Keratinocyte (primary cell): ENCODE results near the gene SCUBE1. TPM values are rescaled to one million over a fixed set of nuclear protein-coding genes. Genes with fewer than 3 reads are reported as not detected.

ENCODE experiments used
- DNase-seq: peaks from one replicate; pipeline ENCODE4 v3.0.0-alpha.2; 2011; ENCODE audit warnings: low read depth, missing footprints, low spot score
- FAIRE-seq: peaks from 2 replicates; lab custom pipeline; 2011; peaks lifted over from hg19 to GRCh38; lab: Jason Lieb, UNC
- H2AFZ ChIP-seq: 2 replicates; pipeline ENCODE4 v1.6.0; 2012; ENCODE audit warnings: low read length, control low read depth, inconsistent platforms; ENCODE audit not compliant: control insufficient read depth
- H3K27ac ChIP-seq: 2 replicates; pipeline ENCODE4 v1.5.1; 2011; ENCODE audit warnings: low read length; ENCODE audit not compliant: control insufficient read depth, insufficient read depth
- H3K27me3 ChIP-seq: 3 replicates; pipeline ENCODE4 v1.6.0; 2011; ENCODE audit warnings: low read length; ENCODE audit not compliant: control insufficient read depth, insufficient read depth; ENCODE audit errors: extremely low read depth
- H3K36me3 ChIP-seq, 2 experiments: 2 replicates in 1 of 2; 3 replicates in 1 of 2; pipeline ENCODE4 v1.5.1; 2011; ENCODE audit warnings: low read length in 2 of 2, mild to moderate bottlenecking in 1 of 2; ENCODE audit not compliant: control insufficient read depth in 2 of 2, insufficient read depth in 2 of 2; ENCODE audit errors: extremely low read depth in 1 of 2
- H3K4me1 ChIP-seq: 3 replicates; pipeline ENCODE4 v1.5.1; 2011; ENCODE audit warnings: low read length; ENCODE audit not compliant: control insufficient read depth, insufficient read depth; ENCODE audit errors: extremely low read depth
- H3K4me2 ChIP-seq: 3 replicates; pipeline ENCODE4 v1.6.0; 2011; ENCODE audit warnings: low read depth, low read length; ENCODE audit not compliant: control insufficient read depth, insufficient read depth; ENCODE audit errors: extremely low read depth
- H3K4me3 ChIP-seq, 3 experiments: fragments of 200-600 bp in 1 of 3; sonication (generic) in 1 of 3; 2 replicates in 2 of 3; 3 replicates in 1 of 3; pipeline ENCODE4 v1.5.1; 2011 to 2016; ENCODE audit warnings: low read length in 3 of 3, mild to moderate bottlenecking in 3 of 3, control low read depth in 2 of 3, inconsistent platforms in 1 of 3, low read depth in 1 of 3, mixed read lengths in 1 of 3, mixed run types in 1 of 3, moderate library complexity in 1 of 3; ENCODE audit not compliant: control insufficient read depth in 2 of 3, insufficient read depth in 2 of 3; ENCODE audit errors: extremely low read depth in 1 of 3
- H3K79me2 ChIP-seq: 2 replicates; pipeline ENCODE4 v1.6.0; 2012; ENCODE audit warnings: low read length; ENCODE audit not compliant: control insufficient read depth, insufficient read depth
- H3K9ac ChIP-seq: 3 replicates; pipeline ENCODE4 v1.6.0; 2011; ENCODE audit warnings: low read length; ENCODE audit not compliant: control insufficient read depth, insufficient read depth; ENCODE audit errors: extremely low read depth
- H3K9me1 ChIP-seq: 3 replicates; pipeline ENCODE4 v1.6.0; 2011; ENCODE audit warnings: low read length; ENCODE audit not compliant: control insufficient read depth, insufficient read depth; ENCODE audit errors: extremely low read depth
- H3K9me3 ChIP-seq: 2 replicates; pipeline ENCODE4 v1.5.1; 2012; ENCODE audit warnings: low read depth, low read length; ENCODE audit not compliant: control insufficient read depth
- H4K20me1 ChIP-seq: 3 replicates; pipeline ENCODE4 v1.6.0; 2011; ENCODE audit warnings: low read length; ENCODE audit not compliant: control insufficient read depth, insufficient read depth; ENCODE audit errors: extremely low read depth
- CTCF ChIP-seq, 3 experiments: IDR thresholded peaks in 1 of 3; conservative IDR thresholded peaks in 1 of 3; optimal IDR thresholded peaks in 1 of 3; 2 replicates in 2 of 3; 3 replicates in 1 of 3; pipeline versions ENCODE3 to v1.5.1; 2011; ENCODE audit warnings: low read length in 3 of 3, mild to moderate bottlenecking in 3 of 3, moderate library complexity in 2 of 3, control low read depth in 1 of 3, inconsistent platforms in 1 of 3; ENCODE audit not compliant: insufficient read depth in 2 of 3; ENCODE audit errors: extremely low read depth in 1 of 3
- EZH2 ChIP-seq: IDR thresholded peaks from one replicate; pipeline ENCODE4 v1.6.1; 2012; ENCODE audit warnings: inconsistent platforms, mild to moderate bottlenecking, low read length, moderate library complexity
- dilution Hi-C: fragments of 300-500 bp; cut with MboI; formaldehyde crosslinking; loops from one replicate; pipeline ENCODE4 v1.7.0; 2020; ENCODE audit warnings: low sequenced_read_pairs; ENCODE audit not compliant: extremely low pct_ligation_motif_present
- polyA plus RNA-seq, 5 experiments: library from polyadenylated mRNA; depleted of rRNA in 3 of 5; stranded (reverse) in 3 of 5; stranded (forward) in 1 of 5; unstranded in 1 of 5; fragments of >200 nt; gene quantifications; 1 replicate in 1 of 5; 2 replicates in 3 of 5; 3 replicates in 1 of 5; pipeline versions ENCODE4 v1.2.1 to v1.2.3, GENCODE V29; 2011 to 2012; ENCODE audit warnings: missing spikeins in 2 of 5, low read depth in 1 of 5, low replicate concordance in 1 of 5

The SCUBE1 gene
- polyA plus RNA-seq, 1 donor (not counting 4 experiments of a cell fraction or from before 2014, with no cell fraction given) = not detected

GRCh38 chr22:43338766-43339345 is 4.3 kb downstream of the SCUBE1 start:
- Histone ChIP-seq H3K4me3 (no peak overlapping the region), H3K9ac (no peak overlapping the region), H3K4me2 (no peak overlapping the region), H3K27me3 (peaks cover 41% of the 10 kb centered on the region), H3K9me1 (no peaks in the 10 kb centered on the region), H3K4me1 (no peaks in the 10 kb centered on the region), H3K27ac (no peak overlapping the region), H4K20me1 (no peaks in the 10 kb centered on the region), H3K79me2 (no peaks in the 10 kb centered on the region), H3K9me3 (no peaks in the 10 kb centered on the region), H3K36me3 (no peaks in the 10 kb centered on the region), H2AFZ (no peak overlapping the region)
- dilution Hi-C loops = no loop called here
- FAIRE-seq (no peak), DNase-seq (no peak)
- no peak for TF ChIP-seq CTCF (optimal IDR thresholded peaks at IDR 0.05 in 1 of 3, IDR thresholded peaks at IDR 0.05 in 1 of 3, conservative IDR thresholded peaks at IDR 0.05 in 1 of 3; ENCODE audit: extremely low read depth in 1 of 3, insufficient read depth in 2 of 3, low read length in 3 of 3)
- no peak for TF ChIP-seq EZH2

GRCh38 chr22:43337946-43338345 is 5.2 kb downstream of the SCUBE1 start:
- Histone ChIP-seq H3K79me2 (no peaks in the 10 kb centered on the region), H3K9ac (no peak overlapping the region), H3K36me3 (no peaks in the 10 kb centered on the region), H3K9me1 (no peaks in the 10 kb centered on the region), H4K20me1 (no peaks in the 10 kb centered on the region), H3K27me3 (peaks cover 34% of the 10 kb centered on the region), H3K4me1 (no peaks in the 10 kb centered on the region), H2AFZ (no peak overlapping the region), H3K9me3 (no peaks in the 10 kb centered on the region), H3K4me3 (no peak overlapping the region), H3K27ac (no peak overlapping the region), H3K4me2 (no peak overlapping the region)
- dilution Hi-C loops = no loop called here
- FAIRE-seq (no peak), DNase-seq (no peak)
- no peak for TF ChIP-seq EZH2
- no peak for TF ChIP-seq CTCF (optimal IDR thresholded peaks at IDR 0.05 in 1 of 3, IDR thresholded peaks at IDR 0.05 in 1 of 3, conservative IDR thresholded peaks at IDR 0.05 in 1 of 3; ENCODE audit: extremely low read depth in 1 of 3, insufficient read depth in 2 of 3, low read length in 3 of 3)
